Measurements from ENCODE around the gene ARHGAP25. TPM values are rescaled to one million over a fixed set of nuclear protein-coding genes. Genes with fewer than 3 reads are reported as not detected.
A peak's percentile ranks its signal among the peaks of the same experiment; 100 is the strongest.

Gene ARHGAP25
- total RNA-seq, 2 experiments from 2014 or later = 18.6 to 43.8 TPM

GRCh38 chr2:68775272-68775842, 40.7 kb downstream of the ARHGAP25 start:
- BruUV-seq (replicated peaks) = TSS peak; percentile 34
- Histone ChIP-seq H2AFZ (ENCODE audit: low read length) (peak overlapping the region; percentile 22; the same call in 1 of the 2 replicates), H3K4me3 (ENCODE audit: low read depth, low read length, poor library complexity, severe bottlenecking) (peak overlapping the region; percentile 69), H3K36me3 (ENCODE audit: insufficient read depth, low read length) (peaks cover 38% of the 10 kb centered on the region), H3K79me2 (ENCODE audit: insufficient read depth, low read depth, low read length) (0 out of 2 replicates have a peak, but pooled peaks cover 4% of the 10 kb centered on the region), H3K4me2 (ENCODE audit: low read length) (peak overlapping the region; percentile 95), H4K20me1 (ENCODE audit: insufficient read depth, low read length) (no peaks in the 10 kb centered on the region), H3K9me3 (ENCODE audit: low read length) (no peaks in the 10 kb centered on the region), H3K9me2 (ENCODE audit: insufficient read depth, low read length) (no peaks in the 10 kb centered on the region), H3K4me1 (ENCODE audit: insufficient read depth, low read length, poor library complexity, severe bottlenecking) (peaks cover 76% of the 10 kb centered on the region), H3K27ac (ENCODE audit: low read depth, low read length, poor library complexity, severe bottlenecking) (peak overlapping the region; percentile 54)
- intact Hi-C loops (cut with micrococcal nuclease; ENCODE audit: unreplicated experiment) = loop anchor here (2.0 kb wide), 1 partner anchor 61 kb away; no protein-coding TSS in a partner anchor
- CTCF ChIA-PET (ENCODE audit: unreplicated experiment) = interaction anchor here (0.9 to 2.2 kb wide), 5 partner anchors 12 to 66 kb away, joined by 3 to 10 read pairs (median 3); no protein-coding TSS in a partner anchor
- POLR2A ChIA-PET = interaction anchor here (1.8 to 5.2 kb wide), 6 partner anchors 8 to 132 kb away, joined by 5 to 64 read pairs (median 9); partner anchors contain the start of gene ARHGAP25
- TF ChIP-seq EZH2phosphoT487 (IDR thresholded peaks at IDR 0.05; ENCODE audit: borderline replicate concordance, low read depth, low read length) (no peak), CTCF (conservative IDR thresholded peaks at IDR 0.05; ENCODE audit: low read length) (no peak)
- DNase-seq (ENCODE audit: low spot score) = no peak

DNA sequence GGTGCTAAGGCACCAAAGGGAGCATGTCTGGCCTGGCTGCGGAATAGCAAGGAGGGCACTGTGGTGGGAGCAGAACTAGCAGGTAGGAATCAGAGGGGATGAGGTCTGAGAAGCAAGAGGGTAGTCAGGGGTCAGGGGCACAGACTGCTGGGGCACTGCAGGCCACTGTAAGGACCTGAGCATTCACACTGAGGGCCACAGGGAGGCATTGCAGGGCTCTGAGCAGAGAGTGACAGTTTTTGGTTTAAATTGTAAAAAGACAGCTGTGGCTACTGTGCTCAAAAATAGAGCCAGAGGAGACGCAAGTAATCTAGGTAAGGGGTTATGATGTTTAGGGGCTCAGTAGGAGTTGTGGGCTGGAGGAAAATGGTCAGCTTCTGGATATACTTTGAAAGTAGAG, 41.5 kb downstream of the ARHGAP25 start:
- no peak overlapping the region for H2AFZ ChIP-seq (ENCODE audit: low read length)
- H3K36me3 ChIP-seq (ENCODE audit: insufficient read depth, low read length) = peaks cover 44% of the 10 kb centered on the region
- H3K79me2 ChIP-seq (ENCODE audit: insufficient read depth, low read depth, low read length) = 0 out of 2 replicates have a peak, but pooled peaks cover 4% of the 10 kb centered on the region

More for the DNA sequence above, 41.5 kb downstream of the ARHGAP25 start:
- peak overlapping the region; percentile 69 for H3K4me3 ChIP-seq (ENCODE audit: low read depth, low read length, poor library complexity, severe bottlenecking)
- H3K9me2 ChIP-seq (ENCODE audit: insufficient read depth, low read length) = no peaks in the 10 kb centered on the region
- peak overlapping the region; percentile 29 for H3K27ac ChIP-seq (ENCODE audit: low read depth, low read length, poor library complexity, severe bottlenecking)
- peaks cover 68% of the 10 kb centered on the region for H3K4me1 ChIP-seq (ENCODE audit: insufficient read depth, low read length, poor library complexity, severe bottlenecking)
- ChIA-PET POLR2A (interaction anchor here (0.6 to 5.2 kb wide), 11 partner anchors 9 to 995 kb away, joined by 3 to 64 read pairs (median 6); partner anchors contain the start of gene ARHGAP25), CTCF (ENCODE audit: unreplicated experiment) (interaction anchor here (1.6 to 2.2 kb wide), 3 partner anchors 12 to 26 kb away, joined by 3 to 10 read pairs (median 3); no protein-coding TSS in a partner anchor)
- TF ChIP-seq EZH2phosphoT487 (IDR thresholded peaks at IDR 0.05; ENCODE audit: borderline replicate concordance, low read depth, low read length) = no peak
- peak; percentile 66 for TF ChIP-seq CTCF (conservative IDR thresholded peaks at IDR 0.05; ENCODE audit: low read length)
- BruUV-seq (replicated peaks) = no TSS peak
- H3K4me2 ChIP-seq (ENCODE audit: low read length) = peak overlapping the region; percentile 95
- no peaks in the 10 kb centered on the region for H3K9me3 ChIP-seq (ENCODE audit: low read length)
- DNase-seq (ENCODE audit: low spot score) = peak; percentile 58
- H4K20me1 ChIP-seq (ENCODE audit: insufficient read depth, low read length) = no peaks in the 10 kb centered on the region
- intact Hi-C loops (cut with micrococcal nuclease; ENCODE audit: unreplicated experiment) = loop anchor here (2.0 kb wide), 1 partner anchor 61 kb away; no protein-coding TSS in a partner anchor
